ENCODE measurements around the gene NKD1. TPM values are rescaled to one million over a fixed set of nuclear protein-coding genes. Genes with fewer than 3 reads are reported as not detected.

The NKD1 gene
- total RNA-seq, 1 donor from 2014 or later, result 1.7 TPM

DNA sequence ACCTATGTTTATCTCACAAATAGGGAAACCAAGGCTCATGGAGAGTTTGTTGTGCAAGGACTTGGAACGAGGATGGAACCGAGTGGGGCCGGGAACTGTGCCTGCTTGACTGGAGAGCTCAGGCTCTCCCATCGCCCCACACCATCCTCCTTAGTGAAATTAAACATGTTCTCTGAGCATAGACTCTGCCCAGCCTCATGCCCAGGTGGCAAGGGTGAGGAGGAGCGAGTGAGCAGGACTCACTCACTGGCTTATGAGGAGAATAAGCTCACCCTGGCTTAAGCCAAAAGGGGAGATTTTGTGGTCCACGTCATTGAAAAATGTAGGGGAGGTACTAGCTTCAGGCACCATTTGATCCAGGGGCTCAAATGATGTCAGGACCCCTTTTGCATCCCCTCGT, 44.8 kb downstream of the NKD1 start:
- no peak overlapping the region for H3K27ac ChIP-seq
- peaks cover 21% of the 10 kb centered on the region for H3K4me1 ChIP-seq
- TF ChIP-seq, protein P1, sequence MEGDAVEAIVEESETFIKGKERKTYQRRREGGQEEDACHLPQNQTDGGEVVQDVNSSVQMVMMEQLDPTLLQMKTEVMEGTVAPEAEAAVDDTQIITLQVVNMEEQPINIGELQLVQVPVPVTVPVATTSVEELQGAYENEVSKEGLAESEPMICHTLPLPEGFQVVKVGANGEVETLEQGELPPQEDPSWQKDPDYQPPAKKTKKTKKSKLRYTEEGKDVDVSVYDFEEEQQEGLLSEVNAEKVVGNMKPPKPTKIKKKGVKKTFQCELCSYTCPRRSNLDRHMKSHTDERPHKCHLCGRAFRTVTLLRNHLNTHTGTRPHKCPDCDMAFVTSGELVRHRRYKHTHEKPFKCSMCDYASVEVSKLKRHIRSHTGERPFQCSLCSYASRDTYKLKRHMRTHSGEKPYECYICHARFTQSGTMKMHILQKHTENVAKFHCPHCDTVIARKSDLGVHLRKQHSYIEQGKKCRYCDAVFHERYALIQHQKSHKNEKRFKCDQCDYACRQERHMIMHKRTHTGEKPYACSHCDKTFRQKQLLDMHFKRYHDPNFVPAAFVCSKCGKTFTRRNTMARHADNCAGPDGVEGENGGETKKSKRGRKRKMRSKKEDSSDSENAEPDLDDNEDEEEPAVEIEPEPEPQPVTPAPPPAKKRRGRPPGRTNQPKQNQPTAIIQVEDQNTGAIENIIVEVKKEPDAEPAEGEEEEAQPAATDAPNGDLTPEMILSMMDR (IDR thresholded peaks at IDR 0.05), result no peak
- TF ChIP-seq POLR2AphosphoS5 (IDR thresholded peaks at IDR 0.05; ENCODE audit: insufficient read depth in 1 of 2, low read depth in 1 of 2), result no peak
- TF ChIP-seq POLR2A (IDR thresholded peaks at IDR 0.05), result no peak
- H3K9me3 ChIP-seq, result no peaks in the 10 kb centered on the region
- intact Hi-C loops (cut with DNase I), result no loop called here
- no peak overlapping the region for H3K4me3 ChIP-seq
- no peaks in the 10 kb centered on the region for H3K27me3 ChIP-seq
- H3K36me3 ChIP-seq, result no peaks in the 10 kb centered on the region
- no peak for DNase-seq (ENCODE audit: extremely low spot score in 2 of 2)

GRCh38 chr16:50593410-50594150, 45.4 kb downstream of the NKD1 start:
- no peaks in the 10 kb centered on the region for H3K36me3 ChIP-seq
- H3K9me3 ChIP-seq, result no peaks in the 10 kb centered on the region
- TF ChIP-seq, protein P1 (IDR thresholded peaks at IDR 0.05), result no peak
- TF ChIP-seq POLR2AphosphoS5 (IDR thresholded peaks at IDR 0.05; ENCODE audit: insufficient read depth in 1 of 2, low read depth in 1 of 2) (no peak), POLR2A (IDR thresholded peaks at IDR 0.05) (no peak)
- no peak overlapping the region for H3K27ac ChIP-seq
- H3K27me3 ChIP-seq, result no peaks in the 10 kb centered on the region
- no peak overlapping the region for H3K4me3 ChIP-seq
- intact Hi-C loops (cut with DNase I), result no loop called here
- DNase-seq (ENCODE audit: extremely low spot score in 2 of 2), result no peak
- H3K4me1 ChIP-seq, result peaks cover 21% of the 10 kb centered on the region

DNA sequence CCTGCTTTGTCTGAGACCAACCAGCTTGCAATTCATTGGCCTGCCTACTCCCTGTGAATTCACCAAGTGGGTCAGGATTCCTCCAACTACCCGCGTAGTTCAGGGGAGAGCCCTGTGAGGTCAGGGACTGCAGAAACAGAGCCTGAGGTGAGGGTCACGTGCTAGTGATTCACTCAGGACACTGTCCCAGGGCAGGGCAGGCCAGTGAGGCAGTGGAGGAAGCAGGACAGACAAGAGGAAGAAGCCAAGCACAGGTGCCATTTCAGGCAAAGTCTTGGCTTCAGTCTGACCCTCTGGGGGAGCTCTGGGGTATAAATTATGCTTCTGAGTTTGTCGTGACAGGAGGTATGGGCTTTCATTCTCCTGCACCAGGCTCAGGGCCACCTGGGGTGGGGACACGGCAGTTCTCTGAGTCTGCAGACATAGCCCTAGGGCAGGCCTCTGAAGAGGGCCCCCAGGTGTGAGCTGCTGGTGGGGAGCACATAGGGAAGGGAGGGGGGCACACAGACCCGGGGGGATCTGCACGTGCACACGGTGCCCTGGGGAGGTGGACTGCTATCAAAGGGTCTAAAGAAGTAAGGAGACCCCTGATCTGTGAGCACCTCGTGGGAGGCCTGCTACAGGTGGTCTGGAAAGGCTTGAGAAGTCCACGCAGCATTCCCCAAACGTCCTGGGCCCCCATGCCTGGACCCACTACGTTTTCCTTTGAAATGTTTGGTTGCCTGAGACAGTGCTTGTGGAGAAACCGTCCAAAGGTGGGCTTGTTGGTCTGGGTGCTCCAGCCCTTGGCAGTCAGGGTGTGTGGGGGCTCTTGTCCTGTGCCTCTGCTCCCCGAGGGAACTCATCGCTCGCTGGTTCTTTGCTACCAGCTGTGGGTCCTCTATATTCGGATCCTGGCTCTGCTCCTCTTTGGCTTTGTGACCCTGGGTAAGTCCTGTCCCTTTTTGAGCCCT, 46.4 kb downstream of the NKD1 start:
- Histone ChIP-seq H3K36me3 (no peaks in the 10 kb centered on the region), H3K9me3 (no peaks in the 10 kb centered on the region), H3K4me3 (no peak overlapping the region), H3K4me1 (peaks cover 21% of the 10 kb centered on the region), H3K27me3 (no peaks in the 10 kb centered on the region), H3K27ac (no peak overlapping the region)
- no peak for DNase-seq (ENCODE audit: extremely low spot score in 2 of 2)
- TF ChIP-seq POLR2AphosphoS5 (IDR thresholded peaks at IDR 0.05; ENCODE audit: insufficient read depth in 1 of 2, low read depth in 1 of 2), result no peak
- intact Hi-C loops (cut with DNase I), result no loop called here

GRCh38 chr16:50595859-50596258, 47.7 kb downstream of the NKD1 start:
- Histone ChIP-seq H3K36me3 (no peaks in the 10 kb centered on the region), H3K4me1 (peaks cover 26% of the 10 kb centered on the region), H3K9me3 (no peaks in the 10 kb centered on the region), H3K27me3 (no peaks in the 10 kb centered on the region), H3K4me3 (no peak overlapping the region), H3K27ac (no peak overlapping the region)
- intact Hi-C loops (cut with DNase I), result no loop called here
- TF ChIP-seq, protein P1 (IDR thresholded peaks at IDR 0.05), result no peak
- TF ChIP-seq POLR2AphosphoS5 (IDR thresholded peaks at IDR 0.05; ENCODE audit: insufficient read depth in 1 of 2, low read depth in 1 of 2) (no peak), POLR2A (IDR thresholded peaks at IDR 0.05) (no peak)
- DNase-seq (ENCODE audit: extremely low spot score in 2 of 2), result no peak

DNA sequence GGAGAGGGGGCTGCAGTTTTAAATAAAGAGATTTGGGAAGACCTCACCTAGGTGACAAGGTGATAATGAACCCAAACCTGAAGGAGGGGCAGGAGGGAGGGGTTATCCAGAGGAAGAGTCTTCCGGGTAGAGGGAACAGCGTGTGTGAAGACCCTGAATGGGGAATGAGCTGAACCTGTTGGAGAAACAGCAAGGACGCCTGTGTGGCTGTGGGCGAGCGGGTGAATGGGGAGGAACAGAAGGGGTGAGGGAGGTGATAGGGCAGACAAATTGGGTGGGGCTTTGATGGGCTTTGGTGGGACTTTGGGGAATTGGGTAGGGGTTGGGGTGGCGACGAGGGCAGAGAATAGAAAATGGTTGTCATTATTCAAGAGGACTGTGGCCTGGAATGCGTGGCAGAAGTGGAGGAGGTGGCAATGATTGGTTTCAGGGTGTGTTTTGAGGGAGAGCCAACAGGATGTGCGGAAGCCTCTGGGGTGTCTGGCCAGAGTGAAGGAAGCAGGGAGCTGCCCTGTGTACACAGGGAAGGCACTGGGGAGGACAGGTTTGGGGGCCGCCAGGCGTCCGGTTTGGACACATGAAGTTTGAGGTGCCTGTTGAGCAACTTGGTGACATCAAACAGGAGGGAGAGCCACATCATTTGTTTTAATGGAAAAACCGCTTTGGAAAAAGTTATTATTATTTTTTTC, 48.7 kb downstream of the NKD1 start:
- no peak for DNase-seq (ENCODE audit: extremely low spot score in 2 of 2)
- intact Hi-C loops (cut with DNase I), result no loop called here

More for the DNA sequence above, 48.7 kb downstream of the NKD1 start:
- Histone ChIP-seq H3K4me1 (peaks cover 28% of the 10 kb centered on the region), H3K27ac (no peak overlapping the region), H3K36me3 (no peaks in the 10 kb centered on the region), H3K9me3 (no peaks in the 10 kb centered on the region), H3K4me3 (no peak overlapping the region), H3K27me3 (no peaks in the 10 kb centered on the region)
- no peak for TF ChIP-seq POLR2AphosphoS5 (IDR thresholded peaks at IDR 0.05; ENCODE audit: insufficient read depth in 1 of 2, low read depth in 1 of 2)
- TF ChIP-seq POLR2A (IDR thresholded peaks at IDR 0.05), result no peak
- TF ChIP-seq, protein P1 (IDR thresholded peaks at IDR 0.05), result no peak

Measured in vagina (tissue), 2 donors.